C4-2B (cell line): ENCODE data around the gene SIMC1.

Source experiments
- H3K27ac ChIP-seq: fragments of 450-650 bp; 2 replicates; pipeline ENCODE4 v1.5.1; 2017
- CTCF ChIP-seq: fragments of 450-650 bp; conservative IDR thresholded peaks from 2 replicates; pipeline ENCODE4 v1.5.1; 2017; ENCODE audit warnings: mild to moderate bottlenecking
- ZFX ChIP-seq: fragments of 450-650 bp; IDR thresholded peaks from 2 replicates; pipeline ENCODE4 v1.6.1; 2017

Gene SIMC1

GRCh38 chr5:176383248-176383905, 145.2 kb downstream of the SIMC1 start:
- H3K27ac ChIP-seq: no peak overlapping the region
- TF ChIP-seq CTCF (no peak), ZFX (no peak)

- TF ChIP-seq ZFX (no peak), CTCF (no peak)
- no peak overlapping the region for H3K27ac ChIP-seq
Measured at GRCh38 chr5:176383961-176384360, 145.7 kb downstream of the SIMC1 start.

GRCh38 chr5:176384366-176384930, 146.2 kb downstream of the SIMC1 start:
- no peak overlapping the region for H3K27ac ChIP-seq
- TF ChIP-seq ZFX (no peak), CTCF (no peak)

GRCh38 chr5:176384991-176385390, 146.8 kb downstream of the SIMC1 start:
- TF ChIP-seq ZFX (no peak), CTCF (no peak)
- H3K27ac ChIP-seq: no peak overlapping the region

- no peak for TF ChIP-seq CTCF
- no peak overlapping the region for H3K27ac ChIP-seq
Measured at GRCh38 chr5:176386491-176386890, 148.3 kb downstream of the SIMC1 start.

- TF ChIP-seq ZFX: no peak
- TF ChIP-seq CTCF: no peak
Measured at GRCh38 chr5:176387384-176387925, 149.2 kb downstream of the SIMC1 start.

GRCh38 chr5:176388003-176388443, 149.8 kb downstream of the SIMC1 start:
- TF ChIP-seq CTCF (no peak), ZFX (no peak)
- H3K27ac ChIP-seq: peak overlapping the region; percentile 94

More at GRCh38 chr5:176387384-176387925, 149.2 kb downstream of the SIMC1 start:
- peak overlapping the region; percentile 94 for H3K27ac ChIP-seq
